HepG2 (cell line): Measurements from ENCODE around the gene BCL6. TPM values are rescaled to one million over a fixed set of nuclear protein-coding genes. Genes with fewer than 3 reads are reported as not detected.

Source experiments
- ATAC-seq: fragments of 200-7000 bp; cut with Tn5 transposase; 3 replicates; pipeline ENCODE4 v1.9.1; 2020; ENCODE audit warnings: mild to moderate bottlenecking, moderate library complexity
- BruUV-seq: library from RNA; stranded (reverse); fragments of 400-500 nt; replicated peaks from 2 replicates; lab custom pipeline; 2021; lab: Mats Ljungman, UMichigan
- CTCF ChIA-PET: fragments of 300-600 bp; formaldehyde crosslinking; extraction: SDS; loops from one replicate; lab custom pipeline; 2021; ENCODE audit warnings: low total read pairs, inconsistent platforms, low intra/inter-chr PET ratio; lab: Yijun Ruan, JAX
- POLR2A ChIA-PET: fragments of 350-600 bp; sonication (Branson Sonifier 250); formaldehyde crosslinking; loops from one replicate; lab custom pipeline; 2020; ENCODE audit warnings: antibody characterized with exemption, inconsistent platforms; lab: Yijun Ruan, JAX
- DNase-seq: peaks from one replicate; pipeline ENCODE4 v3.0.0-alpha.2; 2015; ENCODE audit warnings: low spot score
- FAIRE-seq: peaks from 3 replicates; lab custom pipeline; 2011; peaks lifted over from hg19 to GRCh38; lab: Jason Lieb, UNC
- H2AFZ ChIP-seq: one replicate; pipeline ENCODE4 v1.6.1; 2011; ENCODE audit warnings: low read length, inconsistent platforms
- H3K27ac ChIP-seq: fragments of 300-600 bp; 3 replicates; pipeline ENCODE4 v1.8.0; 2011; ENCODE audit warnings: mixed run types, mild to moderate bottlenecking, mixed read lengths, low read length, inconsistent platforms; ENCODE audit not compliant: insufficient read depth; ENCODE audit errors: extremely low read length
- H3K27me3 ChIP-seq, 2 experiments: fragments of 200-600 bp in 1 of 2; 2 replicates in 1 of 2; 3 replicates in 1 of 2; pipeline versions ENCODE4 v1.6.0 to v1.8.0; 2011; ENCODE audit warnings: low read length in 2 of 2, mild to moderate bottlenecking in 2 of 2, moderate library complexity in 2 of 2, inconsistent platforms in 1 of 2; ENCODE audit not compliant: insufficient read depth in 2 of 2, control insufficient read depth in 1 of 2
- H3K36me3 ChIP-seq, 2 experiments: fragments of 200-600 bp in 1 of 2; replicated peaks in 1 of 2; 2 replicates in 1 of 2; 3 replicates in 1 of 2; pipeline versions ENCODE4 v1.5.1 to v1.8.0; 2011; ENCODE audit warnings: low read length in 2 of 2, inconsistent platforms in 1 of 2; ENCODE audit not compliant: insufficient read depth in 2 of 2, control insufficient read depth in 1 of 2
- H3K4me1 ChIP-seq: 2 replicates; pipeline ENCODE4 v1.5.1; 2012; ENCODE audit warnings: low read length, inconsistent platforms; ENCODE audit not compliant: insufficient read depth
- H3K4me2 ChIP-seq: 2 replicates; pipeline ENCODE4 v1.6.0; 2011; ENCODE audit warnings: low read depth, low read length, inconsistent platforms
- H3K4me3 ChIP-seq, 3 experiments: fragments of 200-600 bp in 1 of 3; sonication (generic), shearing (Covaris generic) in 1 of 3; replicated peaks in 1 of 3; 2 replicates each; pipeline ENCODE4 v1.5.1; 2011 to 2016; ENCODE audit warnings: low read length in 3 of 3, inconsistent platforms in 2 of 3, low read depth in 2 of 3, mild to moderate bottlenecking in 2 of 3, control low read depth in 1 of 3, mixed read lengths in 1 of 3; ENCODE audit not compliant: insufficient read depth in 1 of 3
- H3K79me2 ChIP-seq: one replicate; pipeline ENCODE4 v1.6.1; 2011; ENCODE audit warnings: low read length, inconsistent platforms; ENCODE audit not compliant: insufficient read depth
- H3K9ac ChIP-seq: 2 replicates; pipeline ENCODE4 v1.6.0; 2011; ENCODE audit warnings: mild to moderate bottlenecking, low read depth, low read length, inconsistent platforms; ENCODE audit not compliant: insufficient read depth
- H3K9me3 ChIP-seq: 2 replicates; pipeline ENCODE4 v1.5.1; 2012; ENCODE audit warnings: mild to moderate bottlenecking, low read length
- H4K20me1 ChIP-seq: 2 replicates; pipeline ENCODE4 v1.6.0; 2011; ENCODE audit warnings: inconsistent platforms, mild to moderate bottlenecking, low read length, moderate library complexity; ENCODE audit not compliant: insufficient read depth
- AGO1 ChIP-seq: fragments of 200-400 bp; formaldehyde crosslinking; IDR thresholded peaks from 2 replicates; pipeline ENCODE4 v1.6.1; 2017; ENCODE audit warnings: mild to moderate bottlenecking, low read depth, low read length, moderate library complexity; ENCODE audit not compliant: poor library complexity, severe bottlenecking
- AGO2 ChIP-seq: fragments of 200-400 bp; formaldehyde crosslinking; optimal IDR thresholded peaks from 2 replicates; pipeline ENCODE3; 2017; ENCODE audit warnings: mild to moderate bottlenecking, low read depth, low read length, moderate library complexity
- HES4 ChIP-seq: sonication (generic); formaldehyde crosslinking; IDR thresholded peaks from 2 replicates; pipeline ENCODE4 v1.9.0; 2021; ENCODE audit warnings: mild to moderate bottlenecking, missing genetic modification reagents, borderline replicate concordance
- KDM2A ChIP-seq: sonication (generic); formaldehyde crosslinking; IDR thresholded peaks from 2 replicates; pipeline ENCODE4 v1.4.0; 2020; ENCODE audit warnings: low read depth, missing genetic modification reagents, borderline replicate concordance
- NBN ChIP-seq: fragments of 450-650 bp; conservative IDR thresholded peaks from 2 replicates; pipeline ENCODE4 v1.6.1; 2017
- ZBTB2 ChIP-seq: sonication (generic); formaldehyde crosslinking; IDR thresholded peaks from 2 replicates; pipeline ENCODE4 v1.8.0; 2022; ENCODE audit warnings: low read depth, missing genetic modification reagents
- ZNF337 ChIP-seq: sonication (generic); formaldehyde crosslinking; IDR thresholded peaks from 2 replicates; pipeline ENCODE4 v1.5.1; 2020; ENCODE audit warnings: missing genetic modification reagents, low read depth, mild to moderate bottlenecking, borderline replicate concordance
- ZNF556 ChIP-seq: sonication (generic); formaldehyde crosslinking; IDR thresholded peaks from 2 replicates; pipeline ENCODE4 v1.4.0; 2020; ENCODE audit warnings: mild to moderate bottlenecking, missing genetic modification reagents, borderline replicate concordance
- ZNF670 ChIP-seq: sonication (generic); formaldehyde crosslinking; IDR thresholded peaks from 2 replicates; pipeline ENCODE4 v1.8.0; 2022; ENCODE audit warnings: mild to moderate bottlenecking, missing genetic modification reagents, borderline replicate concordance
- ZNF687 ChIP-seq: sonication (generic); formaldehyde crosslinking; IDR thresholded peaks from 2 replicates; pipeline ENCODE4 v1.5.1; 2020; ENCODE audit warnings: mild to moderate bottlenecking, missing genetic modification reagents, moderate library complexity
- WGBS: methylation state at CpG from one replicate; pipeline ENCODE4 v1.1.6; 2017; ENCODE audit warnings: low lambda C conversion rate; 5-methylcytosine and 5-hydroxymethylcytosine counted together
- in situ Hi-C: cut with HindIII; loops from 2 replicates; pipeline ENCODE4 v1.10.0; 2017; ENCODE audit warnings: low pct_unique_long_range_greater_than_20kb; ENCODE audit not compliant: extremely low pct_ligation_motif_present
- intact Hi-C: fragments of 100-400 bp; cut with micrococcal nuclease; formaldehyde crosslinking; loops from one replicate; pipeline ENCODE4 v1.10.0; 2022; ENCODE audit not compliant: unreplicated experiment
- polyA plus RNA-seq, 8 experiments: library from polyadenylated mRNA; depleted of rRNA in 3 of 8; stranded (reverse) in 7 of 8; unstranded in 1 of 8; fragments of >200 nt; fragmentation: Illumina TruSeq in 4 of 8; extraction: Trizol in 4 of 8; gene quantifications; 2 replicates each; pipeline versions ENCODE4 v1.2.1 to v1.2.3, GENCODE V29; 2011 to 2016; ENCODE audit warnings: low read depth in 4 of 8, missing spikeins in 1 of 8, mixed read lengths in 1 of 8; ENCODE audit not compliant: insufficient read depth in 1 of 8
- total RNA-seq, 5 experiments: library from RNA; depleted of rRNA; stranded (reverse); fragments of >200 nt; fragmentation: Illumina TruSeq; extraction: Trizol; gene quantifications; 2 replicates each; pipeline ENCODE4 v1.2.3, GENCODE V29; 2016; ENCODE audit warnings: low read depth in 1 of 5

BCL6 gene
- total and polyA plus RNA-seq, 2 of the 13 experiments (the other 11 are each of a cell fraction or from before 2014, with no cell fraction given), result 21.2 to 53.7 TPM

- H3K4me2 ChIP-seq, result no peak overlapping the region
- POLR2A ChIA-PET, result no interaction called here
- CTCF ChIA-PET, result no interaction called here
- FAIRE-seq, result no peak
- intact Hi-C loops, result no loop called here
- H3K9ac ChIP-seq, result no peak overlapping the region
- H3K4me3 ChIP-seq, result no peak overlapping the region
- H3K4me1 ChIP-seq, result peaks cover 5% of the 10 kb centered on the region; the same call in 1 of the 2 replicates
- no peak for TF ChIP-seq ZNF556
- no peak for TF ChIP-seq ZNF670 (CRISPR knock-in tag)
- no peak for TF ChIP-seq HES4 (CRISPR knock-in tag)
- peak; percentile 65 for TF ChIP-seq AGO2
- TF ChIP-seq ZNF687, result 0 out of 2 replicates have a peak, but pooled peaks have one; percentile 20
- TF ChIP-seq AGO1, result peak; percentile 35
- no peak for TF ChIP-seq KDM2A (CRISPR knock-in tag)
- no peak for TF ChIP-seq NBN
- TF ChIP-seq ZBTB2 (CRISPR knock-in tag), result no peak
- no peak for TF ChIP-seq ZNF337 (CRISPR knock-in tag)
- H3K27me3 ChIP-seq, result no peaks in the 10 kb centered on the region
- H3K79me2 ChIP-seq, result no peaks in the 10 kb centered on the region
- no peaks in the 10 kb centered on the region for H3K9me3 ChIP-seq
- 97% methylated on average over 12 of the region's 13 CpGs for WGBS
- no peak for DNase-seq
- H3K27ac ChIP-seq, result no peak overlapping the region
- BruUV-seq, result no TSS peak
- H2AFZ ChIP-seq, result no peak overlapping the region
- in situ Hi-C loops, result loop anchor here (25.0 kb wide), 3 partner anchors 686 to 1011 kb away; no protein-coding TSS in a partner anchor
- peaks cover 63 to 92% of the 10 kb centered on the region in 2 experiments for H3K36me3 ChIP-seq
- no peak for ATAC-seq
- H4K20me1 ChIP-seq, result peaks cover 18% of the 10 kb centered on the region; the same call in 1 of the 2 replicates
Observed at GRCh38 chr3:187726564-187726963, 18.7 kb downstream of the BCL6 start.
